ENCODE measurements around the gene DHRS11.

DHRS11 gene

DNA sequence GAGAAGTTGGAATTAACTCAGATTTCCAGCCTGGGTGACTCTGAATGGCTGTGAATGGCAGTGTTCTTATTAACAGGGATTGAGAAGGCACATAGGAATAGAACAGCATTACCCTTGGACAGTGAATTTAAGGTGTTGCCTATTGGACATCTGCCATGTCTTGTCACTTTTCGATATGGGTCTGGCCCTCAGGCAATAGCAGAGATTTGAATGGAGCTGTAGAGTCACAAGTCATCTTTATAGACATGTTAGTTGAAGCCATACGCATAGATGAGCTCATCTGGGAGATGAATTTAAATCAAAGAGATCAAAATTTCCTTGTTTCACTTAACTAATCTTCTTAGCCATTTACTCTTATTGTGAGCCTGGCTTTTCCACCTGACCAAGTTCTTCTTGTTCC is 14.9 kb upstream of the DHRS11 start:
- Mint-ChIP-seq H3K27me3 (no peaks in the 10 kb centered on the region), H3K4me1 (peaks cover 4% of the 10 kb centered on the region in 2 donors), H3K27ac (no peak overlapping the region), H3K4me3 (no peak overlapping the region), H3K9me3 (no peaks in the 10 kb centered on the region), H3K36me3 (peaks cover 32 to 48% of the 10 kb centered on the region in 2 donors)
- no peak for DNase-seq
- ATAC-seq (replicated peaks): no peak

DNA sequence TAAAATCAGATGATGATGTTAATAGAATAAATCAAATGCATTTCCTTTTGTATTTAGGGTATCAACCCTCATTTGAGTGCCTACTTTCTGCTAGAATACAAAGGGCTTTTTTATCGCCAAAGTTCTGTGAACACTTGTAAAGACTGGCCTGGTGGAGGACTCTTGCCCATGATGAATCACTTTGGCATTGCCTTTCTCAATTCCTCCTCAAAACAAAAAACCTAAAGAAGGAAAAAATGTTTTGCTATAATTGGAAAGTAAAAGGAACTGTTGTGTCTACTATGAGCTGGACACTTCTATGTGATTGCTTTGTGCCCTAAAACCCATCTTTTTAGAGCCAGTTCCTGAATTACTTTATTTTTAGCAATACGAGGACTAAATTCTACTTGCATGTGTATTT is 13.0 kb upstream of the DHRS11 start:
- Mint-ChIP-seq H3K4me1 (peaks cover 0 to 4% of the 10 kb centered on the region in 2 donors), H3K4me3 (no peak overlapping the region), H3K9me3 (no peaks in the 10 kb centered on the region), H3K27me3 (no peaks in the 10 kb centered on the region), H3K36me3 (peaks cover 29 to 36% of the 10 kb centered on the region in 2 donors), H3K27ac (no peak overlapping the region)
- no peak for ATAC-seq (replicated peaks)
- no peak for DNase-seq

DNA sequence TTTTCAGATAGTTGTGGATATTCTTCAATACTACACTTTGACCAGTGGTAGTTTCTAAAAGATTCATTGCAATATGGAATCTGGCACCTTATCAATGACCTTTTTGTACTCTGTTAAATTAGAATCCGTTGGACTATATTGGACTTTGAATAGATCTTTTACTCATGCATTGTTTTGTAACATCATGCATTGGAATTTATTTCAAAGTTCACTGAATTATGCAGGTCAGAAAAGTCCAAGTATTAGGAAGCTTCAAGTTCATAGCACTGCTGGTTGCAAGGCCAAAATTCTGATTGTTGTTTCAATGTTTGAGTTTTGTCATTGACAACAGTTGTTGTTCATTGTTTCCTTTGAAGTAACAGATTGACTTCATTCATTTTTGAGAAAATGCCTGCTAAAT is 7.9 kb upstream of the DHRS11 start:
- no peak for DNase-seq
- no peaks in the 10 kb centered on the region for H3K27me3 Mint-ChIP-seq
- H3K9me3 Mint-ChIP-seq: no peaks in the 10 kb centered on the region
- peaks cover 0 to 3% of the 10 kb centered on the region in 2 donors for H3K4me1 Mint-ChIP-seq
- no peak for ATAC-seq (replicated peaks)
- peak overlapping the region; percentile 14 for H3K27ac Mint-ChIP-seq
- peaks cover 28 to 34% of the 10 kb centered on the region in 2 donors for H3K36me3 Mint-ChIP-seq
- H3K4me3 Mint-ChIP-seq: no peak overlapping the region

DNA sequence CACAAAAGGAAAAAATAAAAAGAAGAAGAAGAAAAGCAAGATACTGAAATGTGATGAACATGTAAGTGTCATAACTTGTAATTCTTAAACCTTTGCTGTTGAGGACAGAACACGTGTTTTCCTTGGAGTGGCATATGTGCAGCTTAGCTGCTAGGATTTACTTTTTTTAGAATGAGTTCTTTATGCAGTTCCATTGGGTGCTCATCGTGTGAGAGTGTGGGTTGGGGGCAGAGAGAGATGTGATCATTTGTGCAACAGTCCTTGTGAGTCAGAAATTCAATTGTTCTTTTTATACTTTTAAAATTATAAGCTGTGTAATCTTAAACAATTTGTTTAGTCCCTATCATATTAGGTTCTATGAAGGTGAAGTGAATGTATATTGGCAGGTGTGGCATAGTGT is 5.5 kb upstream of the DHRS11 start:
- Mint-ChIP-seq H3K27me3 (no peaks in the 10 kb centered on the region), H3K36me3 (peaks cover 18 to 21% of the 10 kb centered on the region in 2 donors), H3K27ac (peak overlapping the region; percentile 51), H3K4me1 (peaks cover 2 to 4% of the 10 kb centered on the region in 2 donors), H3K9me3 (no peaks in the 10 kb centered on the region), H3K4me3 (no peak overlapping the region)
- DNase-seq: no peak
- ATAC-seq (replicated peaks): no peak

DNA sequence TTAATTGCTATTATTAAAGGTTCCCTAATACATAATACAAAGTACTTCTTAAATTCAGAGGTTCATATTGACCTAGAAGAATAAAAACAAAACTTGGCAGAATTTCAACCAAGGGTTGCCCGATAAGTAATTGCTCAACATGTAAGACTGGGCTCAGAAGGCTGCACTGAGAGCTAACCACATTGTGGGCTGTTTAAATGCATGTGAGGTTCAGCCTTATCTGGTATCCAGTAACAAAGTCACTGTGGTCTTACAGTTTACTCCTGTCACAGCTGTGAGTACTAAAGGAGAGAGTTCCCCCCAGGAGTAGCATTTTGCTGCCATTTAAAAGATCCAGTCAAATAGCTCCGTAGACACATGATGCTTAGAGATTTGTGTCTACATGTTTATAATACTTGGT is 1.6 kb upstream of the DHRS11 start:
- Mint-ChIP-seq H3K9me3 (no peaks in the 10 kb centered on the region), H3K36me3 (peaks cover 18 to 26% of the 10 kb centered on the region in 2 donors), H3K4me3 (no peak overlapping the region), H3K4me1 (peaks cover 21 to 28% of the 10 kb centered on the region in 2 donors), H3K27ac (no peak overlapping the region), H3K27me3 (peaks cover 0 to 9% of the 10 kb centered on the region in 2 donors)
- ATAC-seq (replicated peaks): no peak
- no peak for DNase-seq

DNA sequence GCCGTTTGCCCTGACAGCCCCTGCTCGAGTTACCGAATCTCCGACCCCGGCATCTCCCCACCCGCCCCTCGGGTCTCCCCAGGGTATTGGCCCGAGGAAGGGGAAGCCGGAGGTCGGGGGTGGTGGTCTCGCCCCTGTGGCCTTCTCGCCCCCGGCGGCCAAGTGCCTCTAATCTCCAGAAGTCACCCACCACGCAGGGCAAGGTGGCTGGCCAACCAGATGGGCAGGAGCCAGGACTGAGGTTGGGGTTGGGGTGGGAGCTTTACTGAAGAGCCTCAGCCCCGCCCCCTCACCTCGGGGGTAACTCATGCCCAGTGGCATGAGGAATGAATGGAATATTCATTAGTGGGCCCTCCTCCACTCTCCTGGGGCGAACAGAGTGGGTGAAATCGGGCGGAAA is 637 bp downstream of the DHRS11 start:
- H3K36me3 Mint-ChIP-seq: peaks cover 21 to 32% of the 10 kb centered on the region in 2 donors
- peaks cover 18 to 28% of the 10 kb centered on the region in 2 donors for H3K4me1 Mint-ChIP-seq
- DNase-seq: no peak
- H3K4me3 Mint-ChIP-seq: peak overlapping the region; percentile 83 to 85
- no peaks in the 10 kb centered on the region for H3K9me3 Mint-ChIP-seq
- peak overlapping the region; percentile 82 for H3K27ac Mint-ChIP-seq
- peak; percentile 28 to 33 for ATAC-seq (replicated peaks)
- peaks cover 5 to 10% of the 10 kb centered on the region in 2 donors for H3K27me3 Mint-ChIP-seq

DNA sequence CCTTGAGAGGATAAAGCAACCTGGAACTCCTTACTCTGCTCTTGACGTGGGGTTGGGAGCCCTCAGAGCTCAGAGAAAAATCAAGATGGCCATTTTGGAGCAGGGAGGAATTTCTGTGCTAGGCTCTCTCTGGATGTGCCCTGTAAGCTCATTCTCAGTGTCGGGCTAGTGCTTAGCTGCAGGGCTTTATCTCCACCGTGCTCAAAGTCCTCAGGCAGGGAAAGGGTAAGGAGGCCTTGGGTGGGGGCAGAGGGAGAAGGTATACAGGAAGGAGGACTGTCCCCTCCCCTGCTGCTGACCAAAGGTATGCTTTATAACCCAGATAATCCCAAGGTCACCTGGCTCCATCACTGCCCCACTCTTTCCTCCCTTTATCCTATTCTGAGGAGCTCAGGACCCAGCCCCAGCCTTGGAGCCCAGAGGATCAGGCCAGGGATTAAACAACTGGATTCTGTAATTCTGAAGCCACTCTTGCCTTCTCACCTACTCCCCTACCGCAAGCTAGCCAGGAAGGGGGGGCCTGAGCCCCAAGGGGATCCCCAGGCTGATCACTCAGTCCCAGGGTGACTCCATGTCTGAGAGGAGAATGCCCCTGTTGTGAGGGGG is 1.1 kb downstream of the DHRS11 start:
- ATAC-seq (replicated peaks) (no peak), DNase-seq (no peak)
- Mint-ChIP-seq H3K36me3 (peaks cover 20 to 34% of the 10 kb centered on the region in 2 donors), H3K9me3 (no peaks in the 10 kb centered on the region), H3K4me1 (peaks cover 18 to 28% of the 10 kb centered on the region in 2 donors), H3K27ac (peak overlapping the region; percentile 82), H3K27me3 (peaks cover 5 to 10% of the 10 kb centered on the region in 2 donors), H3K4me3 (peak overlapping the region; percentile 83 to 85)

DNA sequence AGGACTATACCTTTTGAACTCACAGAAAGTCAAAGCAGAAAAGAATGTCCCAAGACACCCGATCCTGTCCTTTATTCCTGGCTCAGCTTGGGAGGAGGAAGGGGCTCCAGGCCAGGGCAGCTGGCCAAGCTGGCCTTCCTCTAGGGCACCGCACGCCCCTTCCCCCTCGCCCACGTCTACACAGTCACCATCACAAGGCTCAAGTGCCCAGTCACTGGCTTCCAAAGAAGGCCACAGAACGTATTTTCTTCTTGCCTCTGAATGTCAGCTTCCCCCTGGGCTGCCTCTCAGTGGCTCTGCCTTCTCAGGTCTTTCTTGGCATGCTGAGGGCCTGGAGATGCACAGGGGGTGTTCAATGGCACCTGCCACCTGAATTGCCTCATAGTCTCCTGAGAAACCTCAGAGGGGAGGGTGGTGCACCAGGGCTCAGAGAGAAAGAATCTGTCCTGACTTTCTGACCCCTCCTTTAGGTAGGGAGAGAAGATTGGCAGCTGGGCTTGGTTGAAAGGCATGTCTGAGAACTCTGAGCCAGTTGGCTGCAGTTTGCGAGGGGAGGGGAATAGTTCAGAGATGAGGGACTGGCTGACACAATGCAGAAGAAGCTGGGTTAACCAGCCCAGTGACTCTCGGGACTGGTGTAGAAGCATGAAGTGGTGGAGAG is 2.1 kb downstream of the DHRS11 start:
- Mint-ChIP-seq H3K27ac (no peak overlapping the region), H3K36me3 (peaks cover 20 to 30% of the 10 kb centered on the region in 2 donors), H3K4me1 (peaks cover 18 to 28% of the 10 kb centered on the region in 2 donors), H3K9me3 (no peaks in the 10 kb centered on the region), H3K4me3 (peak overlapping the region in 1 of 2 donors; percentile 14), H3K27me3 (peaks cover 5 to 10% of the 10 kb centered on the region in 2 donors)
- ATAC-seq (replicated peaks): no peak
- DNase-seq: no peak

DNA sequence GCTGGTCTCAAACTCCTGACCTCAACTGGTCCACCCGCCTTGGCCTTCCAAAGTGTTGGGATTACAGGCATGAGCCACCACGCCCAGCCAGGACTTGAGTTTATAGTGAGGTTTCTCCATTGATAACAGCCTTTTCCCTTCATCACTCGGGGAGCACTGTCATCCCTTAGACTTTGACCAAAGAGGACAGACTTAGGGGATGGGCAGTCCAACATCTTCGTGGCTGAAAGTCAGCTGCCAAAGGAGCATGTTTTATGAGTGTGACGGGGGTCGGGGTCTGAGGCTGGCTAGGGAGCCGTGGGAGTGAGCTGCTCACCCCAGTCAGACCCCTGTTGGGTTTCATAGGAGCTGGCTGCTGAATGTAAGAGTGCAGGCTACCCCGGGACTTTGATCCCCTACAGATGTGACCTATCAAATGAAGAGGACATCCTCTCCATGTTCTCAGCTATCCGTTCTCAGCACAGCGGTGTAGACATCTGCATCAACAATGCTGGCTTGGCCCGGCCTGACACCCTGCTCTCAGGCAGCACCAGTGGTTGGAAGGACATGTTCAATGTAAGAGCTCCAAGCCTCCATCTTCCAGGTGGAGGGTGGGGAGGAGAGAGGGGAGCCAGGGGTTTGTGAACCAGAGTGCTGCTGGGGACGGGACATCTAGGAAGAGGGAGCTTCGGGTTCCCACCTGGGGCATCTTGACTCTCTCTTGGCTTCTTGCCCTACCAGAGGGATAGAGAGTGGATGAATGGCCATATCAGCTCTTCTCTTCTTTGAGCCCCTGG is 3.1 kb downstream of the DHRS11 start:
- H3K4me1 Mint-ChIP-seq: peaks cover 18 to 28% of the 10 kb centered on the region in 2 donors
- no peak overlapping the region for H3K27ac Mint-ChIP-seq
- H3K36me3 Mint-ChIP-seq: peaks cover 18 to 25% of the 10 kb centered on the region in 2 donors
- no peak overlapping the region for H3K4me3 Mint-ChIP-seq
- ATAC-seq (replicated peaks) (no peak), DNase-seq (no peak)
- H3K9me3 Mint-ChIP-seq: no peaks in the 10 kb centered on the region
- H3K27me3 Mint-ChIP-seq: peaks cover 5 to 10% of the 10 kb centered on the region in 2 donors

DNA sequence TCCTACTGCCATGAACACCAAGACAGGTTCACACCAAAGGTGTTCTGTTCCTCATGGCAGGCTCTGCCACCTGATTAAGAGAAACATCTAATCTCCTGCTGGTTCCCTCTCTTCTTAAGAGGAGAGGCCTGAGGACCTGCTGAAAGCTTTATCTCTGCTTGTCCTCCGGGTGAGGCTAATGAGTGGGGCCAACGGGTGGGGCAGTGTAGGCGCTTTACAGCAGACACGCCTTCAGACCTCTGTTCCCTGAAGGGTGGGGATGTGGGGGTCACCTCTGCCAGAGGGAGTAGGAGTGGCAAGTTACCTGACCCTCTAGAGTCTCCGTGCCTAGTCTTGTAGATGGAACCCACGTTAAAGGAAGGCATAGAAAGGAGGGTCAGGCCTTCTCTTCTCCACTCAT is 5.5 kb downstream of the DHRS11 start:
- ATAC-seq (replicated peaks) (no peak), DNase-seq (no peak)
- H3K27ac Mint-ChIP-seq: no peak overlapping the region
- H3K4me3 Mint-ChIP-seq: no peak overlapping the region
- peaks cover 18 to 32% of the 10 kb centered on the region in 2 donors for H3K36me3 Mint-ChIP-seq
- H3K27me3 Mint-ChIP-seq: peaks cover 5 to 10% of the 10 kb centered on the region in 2 donors
- no peaks in the 10 kb centered on the region for H3K9me3 Mint-ChIP-seq
- peaks cover 25 to 32% of the 10 kb centered on the region in 2 donors for H3K4me1 Mint-ChIP-seq

DNA sequence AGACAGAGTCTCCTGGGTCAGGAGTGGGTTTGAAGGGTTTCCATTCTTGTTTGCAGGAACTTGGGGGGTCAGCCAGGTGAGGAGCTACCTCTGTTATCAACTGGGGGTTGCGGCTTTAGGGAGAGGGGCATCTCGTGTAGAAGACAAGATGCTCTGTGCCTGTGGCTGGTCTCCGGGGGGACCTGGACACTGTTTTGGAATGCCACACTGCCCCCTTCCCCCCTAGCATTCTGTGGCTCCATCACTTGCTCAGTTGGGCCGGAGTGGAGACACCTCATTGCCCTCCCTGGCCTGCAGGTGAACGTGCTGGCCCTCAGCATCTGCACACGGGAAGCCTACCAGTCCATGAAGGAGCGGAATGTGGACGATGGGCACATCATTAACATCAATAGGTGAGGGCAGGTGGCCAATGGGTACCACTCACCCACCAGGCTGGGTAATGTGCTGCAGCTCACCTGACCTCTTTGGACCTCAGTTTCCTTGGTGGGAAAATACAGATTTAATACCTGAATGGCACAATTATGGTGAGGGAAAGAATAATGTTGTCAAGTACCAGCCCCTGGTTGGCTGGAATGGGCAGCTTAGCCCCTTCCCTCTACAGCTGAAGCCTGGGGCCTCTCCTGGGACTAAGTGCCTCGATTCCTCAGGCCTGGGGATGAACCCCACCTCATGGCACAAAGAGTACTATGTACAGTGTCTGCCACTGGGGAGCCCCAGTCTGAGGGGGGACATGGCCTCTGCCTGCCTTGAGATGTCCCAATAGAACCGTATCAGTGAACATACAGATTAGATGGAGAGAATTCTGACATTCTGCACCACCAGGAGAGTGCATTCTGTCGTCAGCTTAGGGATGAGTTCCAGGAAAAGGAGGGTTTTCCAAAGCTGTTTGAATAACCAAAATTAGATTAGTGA is 6.4 kb downstream of the DHRS11 start:
- Mint-ChIP-seq H3K9me3 (no peaks in the 10 kb centered on the region), H3K4me1 (peaks cover 22 to 31% of the 10 kb centered on the region in 2 donors), H3K27me3 (peaks cover 5 to 10% of the 10 kb centered on the region in 2 donors), H3K4me3 (no peak overlapping the region), H3K27ac (no peak overlapping the region), H3K36me3 (peaks cover 18 to 32% of the 10 kb centered on the region in 2 donors)
- ATAC-seq (replicated peaks) (no peak), DNase-seq (no peak)

DNA sequence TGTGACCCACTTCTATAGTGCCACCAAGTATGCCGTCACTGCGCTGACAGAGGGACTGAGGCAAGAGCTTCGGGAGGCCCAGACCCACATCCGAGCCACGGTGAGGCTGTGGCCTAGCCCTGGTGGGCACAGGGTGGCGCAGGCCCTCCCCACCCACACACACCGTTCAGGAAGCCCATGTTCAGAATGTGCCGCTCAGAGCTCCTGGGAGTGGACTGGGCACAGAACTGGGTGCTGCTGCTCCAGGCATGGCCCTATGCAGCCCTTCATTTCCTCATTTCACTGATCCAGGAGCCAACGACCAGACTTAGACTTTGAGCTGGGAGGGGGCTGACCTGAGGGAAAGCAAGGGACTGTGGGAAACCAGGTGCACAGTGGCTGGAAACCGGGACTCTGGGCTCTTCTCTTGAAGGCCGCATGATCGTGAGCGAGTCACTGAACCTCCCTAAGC is 7.3 kb downstream of the DHRS11 start:
- peaks cover 17 to 26% of the 10 kb centered on the region in 2 donors for H3K4me1 Mint-ChIP-seq
- no peak overlapping the region for H3K27ac Mint-ChIP-seq
- peaks cover 5 to 6% of the 10 kb centered on the region in 2 donors for H3K27me3 Mint-ChIP-seq
- no peak overlapping the region for H3K4me3 Mint-ChIP-seq
- H3K36me3 Mint-ChIP-seq: peaks cover 16 to 31% of the 10 kb centered on the region in 2 donors
- DNase-seq: no peak
- H3K9me3 Mint-ChIP-seq: no peaks in the 10 kb centered on the region
- no peak for ATAC-seq (replicated peaks)

DNA sequence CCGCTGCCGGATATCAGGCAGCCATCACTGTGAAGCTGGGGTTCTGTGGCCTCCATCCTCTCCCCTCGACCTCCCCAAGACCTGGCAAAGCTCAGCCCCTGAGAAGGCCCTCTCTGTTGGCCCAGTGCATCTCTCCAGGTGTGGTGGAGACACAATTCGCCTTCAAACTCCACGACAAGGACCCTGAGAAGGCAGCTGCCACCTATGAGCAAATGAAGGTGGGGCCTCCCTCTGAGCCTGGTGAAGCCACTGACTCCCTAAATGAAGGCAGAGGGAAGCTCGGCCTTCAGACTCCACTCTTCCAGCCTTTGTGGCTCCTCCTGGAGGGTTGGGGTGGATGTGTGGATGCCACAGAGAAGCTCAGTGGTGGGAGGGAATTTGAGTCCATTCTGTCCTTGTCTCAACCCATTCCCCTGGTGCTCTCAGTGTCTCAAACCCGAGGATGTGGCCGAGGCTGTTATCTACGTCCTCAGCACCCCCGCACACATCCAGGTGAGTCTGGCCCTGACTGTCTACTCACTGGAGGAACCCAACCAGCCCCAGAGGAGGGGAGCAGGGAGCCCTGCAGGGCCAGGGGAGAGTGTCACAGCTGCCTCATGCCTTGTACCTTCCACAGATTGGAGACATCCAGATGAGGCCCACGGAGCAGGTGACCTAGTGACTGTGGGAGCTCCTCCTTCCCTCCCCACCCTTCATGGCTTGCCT is 8.0 kb downstream of the DHRS11 start:
- Mint-ChIP-seq H3K27me3 (peaks cover 4 to 5% of the 10 kb centered on the region in 2 donors), H3K9me3 (no peaks in the 10 kb centered on the region), H3K4me3 (no peak overlapping the region), H3K4me1 (peaks cover 22 to 30% of the 10 kb centered on the region in 2 donors), H3K27ac (no peak overlapping the region), H3K36me3 (peaks cover 22 to 36% of the 10 kb centered on the region in 2 donors)
- ATAC-seq (replicated peaks) (no peak), DNase-seq (no peak)

All from stimulated activated naive B cell treated with anti-CD40 and anti-IgM and Interleukin-4, amounts not matched to agents 10 μg/mL and 1 μg/mL and 100 μg/mL, for 72 hours (primary cell).